Measurements from ENCODE around the gene GLI1. TPM values are rescaled to one million over a fixed set of nuclear protein-coding genes. Genes with fewer than 3 reads are reported as not detected.

GLI1 gene
- total and polyA plus RNA-seq, 8 donors, result 1.9 to 38.3 (median 30.0) TPM

DNA sequence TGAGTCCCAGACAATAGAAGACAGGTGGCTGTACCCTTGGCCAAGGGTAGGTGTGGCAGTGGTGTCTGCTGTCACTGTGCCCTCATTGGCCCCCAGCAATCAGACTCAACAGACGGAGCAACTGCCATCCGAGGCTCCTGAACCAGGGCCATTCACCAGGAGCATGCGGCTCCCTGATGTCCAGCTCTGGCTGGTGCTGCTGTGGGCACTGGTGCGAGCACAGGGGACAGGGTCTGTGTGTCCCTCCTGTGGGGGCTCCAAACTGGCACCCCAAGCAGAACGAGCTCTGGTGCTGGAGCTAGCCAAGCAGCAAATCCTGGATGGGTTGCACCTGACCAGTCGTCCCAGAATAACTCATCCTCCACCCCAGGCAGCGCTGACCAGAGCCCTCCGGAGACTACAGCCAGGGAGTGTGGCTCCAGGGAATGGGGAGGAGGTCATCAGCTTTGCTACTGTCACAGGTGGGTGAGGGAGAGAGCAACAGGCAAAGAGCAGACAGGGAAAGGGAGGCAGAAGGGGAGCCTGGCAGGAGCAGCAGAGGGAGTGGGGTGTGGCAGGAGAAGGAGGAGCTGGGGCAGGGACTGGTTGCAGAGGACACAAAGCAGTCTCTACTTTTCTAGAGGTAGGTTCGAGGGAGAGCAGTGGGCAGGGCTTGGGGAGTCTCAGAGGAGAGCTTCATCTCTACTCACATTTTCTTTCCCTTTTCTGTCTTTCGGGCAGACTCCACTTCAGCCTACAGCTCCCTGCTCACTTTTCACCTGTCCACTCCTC, 4.0 kb upstream of the GLI1 start:
- Histone ChIP-seq H3K4me1 (peaks cover 6 to 18% of the 10 kb centered on the region in 2 donors), H3K27ac (no peak overlapping the region)

DNA sequence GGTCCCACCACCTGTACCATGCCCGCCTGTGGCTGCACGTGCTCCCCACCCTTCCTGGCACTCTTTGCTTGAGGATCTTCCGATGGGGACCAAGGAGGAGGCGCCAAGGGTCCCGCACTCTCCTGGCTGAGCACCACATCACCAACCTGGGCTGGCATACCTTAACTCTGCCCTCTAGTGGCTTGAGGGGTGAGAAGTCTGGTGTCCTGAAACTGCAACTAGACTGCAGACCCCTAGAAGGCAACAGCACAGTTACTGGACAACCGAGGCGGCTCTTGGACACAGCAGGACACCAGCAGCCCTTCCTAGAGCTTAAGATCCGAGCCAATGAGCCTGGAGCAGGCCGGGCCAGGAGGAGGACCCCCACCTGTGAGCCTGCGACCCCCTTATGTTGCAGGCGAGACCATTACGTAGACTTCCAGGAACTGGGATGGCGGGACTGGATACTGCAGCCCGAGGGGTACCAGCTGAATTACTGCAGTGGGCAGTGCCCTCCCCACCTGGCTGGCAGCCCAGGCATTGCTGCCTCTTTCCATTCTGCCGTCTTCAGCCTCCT, 3.4 kb upstream of the GLI1 start:
- ATAC-seq (no peak), DNase-seq (no peak)
- Histone ChIP-seq H3K4me3 (no peak overlapping the region), H3K4me1 (peaks cover 6 to 25% of the 10 kb centered on the region in 2 donors), H3K27me3 (peaks cover 3 to 36% of the 10 kb centered on the region in 2 donors), H3K36me3 (no peaks in the 10 kb centered on the region), H3K9me3 (no peaks in the 10 kb centered on the region), H3K27ac (no peak overlapping the region)
- TF ChIP-seq, protein P1, sequence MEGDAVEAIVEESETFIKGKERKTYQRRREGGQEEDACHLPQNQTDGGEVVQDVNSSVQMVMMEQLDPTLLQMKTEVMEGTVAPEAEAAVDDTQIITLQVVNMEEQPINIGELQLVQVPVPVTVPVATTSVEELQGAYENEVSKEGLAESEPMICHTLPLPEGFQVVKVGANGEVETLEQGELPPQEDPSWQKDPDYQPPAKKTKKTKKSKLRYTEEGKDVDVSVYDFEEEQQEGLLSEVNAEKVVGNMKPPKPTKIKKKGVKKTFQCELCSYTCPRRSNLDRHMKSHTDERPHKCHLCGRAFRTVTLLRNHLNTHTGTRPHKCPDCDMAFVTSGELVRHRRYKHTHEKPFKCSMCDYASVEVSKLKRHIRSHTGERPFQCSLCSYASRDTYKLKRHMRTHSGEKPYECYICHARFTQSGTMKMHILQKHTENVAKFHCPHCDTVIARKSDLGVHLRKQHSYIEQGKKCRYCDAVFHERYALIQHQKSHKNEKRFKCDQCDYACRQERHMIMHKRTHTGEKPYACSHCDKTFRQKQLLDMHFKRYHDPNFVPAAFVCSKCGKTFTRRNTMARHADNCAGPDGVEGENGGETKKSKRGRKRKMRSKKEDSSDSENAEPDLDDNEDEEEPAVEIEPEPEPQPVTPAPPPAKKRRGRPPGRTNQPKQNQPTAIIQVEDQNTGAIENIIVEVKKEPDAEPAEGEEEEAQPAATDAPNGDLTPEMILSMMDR (IDR thresholded peaks at IDR 0.05), result peak; percentile 37 to 39
- intact Hi-C loops (cut with DNase I), result loop anchor here in 1 of 2 donors (10.0 kb wide), 1 partner anchor 191 kb away; no protein-coding TSS in a partner anchor

More for the DNA sequence above, 4.0 kb upstream of the GLI1 start:
- ATAC-seq (no peak), DNase-seq (no peak)
- Histone ChIP-seq H3K36me3 (no peaks in the 10 kb centered on the region), H3K9me3 (no peaks in the 10 kb centered on the region), H3K4me3 (no peak overlapping the region), H3K27me3 (peaks cover 0 to 30% of the 10 kb centered on the region in 2 donors)
- TF ChIP-seq, protein P1 (IDR thresholded peaks at IDR 0.05), result no peak
- intact Hi-C loops (cut with DNase I), result loop anchor here in 1 of 2 donors (10.0 kb wide), 1 partner anchor 191 kb away; no protein-coding TSS in a partner anchor

DNA sequence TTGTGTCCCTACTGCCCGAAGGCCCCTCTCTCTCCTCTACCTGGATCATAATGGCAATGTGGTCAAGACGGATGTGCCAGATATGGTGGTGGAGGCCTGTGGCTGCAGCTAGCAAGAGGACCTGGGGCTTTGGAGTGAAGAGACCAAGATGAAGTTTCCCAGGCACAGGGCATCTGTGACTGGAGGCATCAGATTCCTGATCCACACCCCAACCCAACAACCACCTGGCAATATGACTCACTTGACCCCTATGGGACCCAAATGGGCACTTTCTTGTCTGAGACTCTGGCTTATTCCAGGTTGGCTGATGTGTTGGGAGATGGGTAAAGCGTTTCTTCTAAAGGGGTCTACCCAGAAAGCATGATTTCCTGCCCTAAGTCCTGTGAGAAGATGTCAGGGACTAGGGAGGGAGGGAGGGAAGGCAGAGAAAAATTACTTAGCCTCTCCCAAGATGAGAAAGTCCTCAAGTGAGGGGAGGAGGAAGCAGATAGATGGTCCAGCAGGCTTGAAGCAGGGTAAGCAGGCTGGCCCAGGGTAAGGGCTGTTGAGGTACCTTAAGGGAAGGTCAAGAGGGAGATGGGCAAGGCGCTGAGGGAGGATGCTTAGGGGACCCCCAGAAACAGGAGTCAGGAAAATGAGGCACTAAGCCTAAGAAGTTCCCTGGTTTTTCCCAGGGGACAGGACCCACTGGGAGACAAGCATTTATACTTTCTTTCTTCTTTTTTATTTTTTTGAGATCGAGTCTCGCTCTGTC, 2.7 kb upstream of the GLI1 start:
- H3K27me3 ChIP-seq, result peaks cover 3 to 43% of the 10 kb centered on the region in 2 donors
- peaks cover 6 to 32% of the 10 kb centered on the region in 2 donors for H3K4me1 ChIP-seq
- ATAC-seq, result no peak
- TF ChIP-seq, protein P1 (IDR thresholded peaks at IDR 0.05), result no peak
- H3K27ac ChIP-seq, result no peak overlapping the region
- H3K4me3 ChIP-seq, result no peak overlapping the region
- no peaks in the 10 kb centered on the region for H3K36me3 ChIP-seq
- no peak for DNase-seq
- intact Hi-C loops (cut with DNase I), result loop anchor here in 1 of 2 donors (10.0 kb wide), 1 partner anchor 192 kb away; no protein-coding TSS in a partner anchor
- H3K9me3 ChIP-seq, result no peaks in the 10 kb centered on the region

DNA sequence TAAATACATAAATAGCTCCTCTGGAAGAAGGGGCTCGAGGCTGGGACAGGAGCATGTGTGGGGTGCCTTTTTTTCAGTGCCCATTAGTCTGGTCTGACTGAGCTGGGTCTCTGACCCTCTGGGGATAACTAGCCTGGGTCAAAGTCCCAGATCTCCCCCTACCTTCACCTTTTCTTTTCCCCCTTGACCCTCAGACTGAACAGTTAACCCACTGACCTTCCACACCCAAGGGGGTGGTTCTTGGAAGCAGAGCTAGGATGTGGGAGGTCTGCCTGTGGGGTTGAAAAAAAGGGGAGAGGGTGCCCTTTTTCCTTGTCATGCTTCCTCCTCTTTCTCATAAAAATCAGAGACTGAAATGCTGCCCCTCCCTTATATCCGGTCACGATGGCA, 925 bp upstream of the GLI1 start:
- Histone ChIP-seq H3K4me3 (peak overlapping the region; percentile 68 to 69), H3K4me1 (peaks cover 6 to 45% of the 10 kb centered on the region in 2 donors), H3K9me3 (no peaks in the 10 kb centered on the region), H3K27ac (peak overlapping the region; percentile 73 to 87), H3K36me3 (no peaks in the 10 kb centered on the region), H3K27me3 (peaks cover 3 to 51% of the 10 kb centered on the region in 2 donors)
- TF ChIP-seq, protein P1 (IDR thresholded peaks at IDR 0.05), result no peak
- DNase-seq (no peak), ATAC-seq (no peak)
- intact Hi-C loops (cut with DNase I), result loop anchor here in 1 of 2 donors (10.0 kb wide), 1 partner anchor 194 kb away; no protein-coding TSS in a partner anchor

All from left lung (tissue), 10 donors.